Activated naive CD8-positive, alpha-beta T cell (primary cell): ENCODE results near the gene FOXP3.
A peak's percentile ranks its signal among the peaks of the same experiment; 100 is the strongest.
"Not testable (repeated sequence)": the region's sequence is repeated elsewhere in the genome, so short reads cannot be mapped to it uniquely, and the experiment has no call there.

Experiments
- H3K27ac Mint-ChIP-seq: one replicate; pipeline ENCODE4 v1.8.0; 2021; ENCODE audit warnings: mixed read lengths
- H3K27me3 Mint-ChIP-seq: one replicate; pipeline ENCODE4 v1.8.0; 2021; ENCODE audit warnings: mixed read lengths
- H3K36me3 Mint-ChIP-seq: one replicate; pipeline ENCODE4 v1.8.0; 2021; ENCODE audit warnings: mixed read lengths
- H3K4me1 Mint-ChIP-seq: one replicate; pipeline ENCODE4 v1.8.0; 2021; ENCODE audit warnings: low read depth, mixed read lengths
- H3K4me3 Mint-ChIP-seq: one replicate; pipeline ENCODE4 v1.8.0; 2021; ENCODE audit warnings: mild to moderate bottlenecking, mixed read lengths
- H3K9me3 Mint-ChIP-seq: one replicate; pipeline ENCODE4 v1.8.0; 2021; ENCODE audit warnings: low read depth, mixed read lengths

The FOXP3 gene, protein sequence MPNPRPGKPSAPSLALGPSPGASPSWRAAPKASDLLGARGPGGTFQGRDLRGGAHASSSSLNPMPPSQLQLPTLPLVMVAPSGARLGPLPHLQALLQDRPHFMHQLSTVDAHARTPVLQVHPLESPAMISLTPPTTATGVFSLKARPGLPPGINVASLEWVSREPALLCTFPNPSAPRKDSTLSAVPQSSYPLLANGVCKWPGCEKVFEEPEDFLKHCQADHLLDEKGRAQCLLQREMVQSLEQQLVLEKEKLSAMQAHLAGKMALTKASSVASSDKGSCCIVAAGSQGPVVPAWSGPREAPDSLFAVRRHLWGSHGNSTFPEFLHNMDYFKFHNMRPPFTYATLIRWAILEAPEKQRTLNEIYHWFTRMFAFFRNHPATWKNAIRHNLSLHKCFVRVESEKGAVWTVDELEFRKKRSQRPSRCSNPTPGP

DNA sequence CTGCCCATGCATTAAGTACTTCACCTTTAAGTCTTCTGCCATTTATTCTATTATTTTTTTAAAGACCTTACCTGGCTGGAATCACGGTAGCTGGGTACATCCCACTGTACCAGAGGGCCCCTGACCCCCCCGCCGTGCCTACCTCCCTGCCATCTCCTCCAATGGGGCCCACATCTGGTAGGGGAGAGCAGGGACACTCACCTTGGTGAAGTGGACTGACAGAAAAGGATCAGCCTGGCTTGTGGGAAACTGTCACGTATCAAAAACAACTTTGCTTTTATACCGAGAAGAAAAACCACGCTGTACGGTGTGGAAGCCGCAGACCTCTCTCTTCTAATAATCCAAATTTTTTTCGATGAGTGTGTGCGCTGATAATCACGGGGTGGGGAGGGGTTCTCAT is at the start of gene FOXP3:
Gene FOXP3 (minus strand): TSS at position 251 of the 400 bp plus-strand sequence. CDS start 6,205 bp downstream, outside the sequence.
- Mint-ChIP-seq H3K4me1 (peaks cover 27% of the 10 kb centered on the region), H3K4me3 (peak within 1 kb of the TSS; percentile 33), H3K36me3 (no peaks in the 10 kb centered on the region), H3K9me3 (no peaks in the 10 kb centered on the region), H3K27ac (peak within 1 kb of the TSS; percentile 68), H3K27me3 (no peaks in the 10 kb centered on the region)

DNA sequence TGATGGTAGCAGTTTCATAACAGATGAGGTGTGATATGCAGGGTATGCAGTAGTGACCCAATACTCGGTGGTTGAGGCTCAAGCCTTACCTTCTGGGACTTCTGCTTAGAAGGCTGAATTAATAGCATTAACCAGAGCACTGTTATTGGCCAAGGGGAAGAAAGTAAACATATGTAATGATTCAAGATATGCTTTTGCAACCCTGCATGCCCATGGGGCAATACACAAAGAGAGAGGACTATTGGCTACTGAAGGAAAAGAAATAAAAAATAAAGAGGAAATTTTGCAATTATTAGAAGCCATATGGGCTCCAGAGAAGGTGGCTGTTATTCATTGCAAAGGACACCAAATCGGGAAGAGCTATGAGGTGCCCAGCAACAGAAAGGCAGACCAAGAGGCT is 47.7 kb upstream of the FOXP3 start:
- Mint-ChIP-seq H3K27me3 (no peaks in the 10 kb centered on the region), H3K36me3 (no peaks in the 10 kb centered on the region), H3K4me3 (no peak overlapping the region), H3K9me3 (no peaks in the 10 kb centered on the region), H3K4me1 (peaks cover 20% of the 10 kb centered on the region), H3K27ac (no peak overlapping the region)

DNA sequence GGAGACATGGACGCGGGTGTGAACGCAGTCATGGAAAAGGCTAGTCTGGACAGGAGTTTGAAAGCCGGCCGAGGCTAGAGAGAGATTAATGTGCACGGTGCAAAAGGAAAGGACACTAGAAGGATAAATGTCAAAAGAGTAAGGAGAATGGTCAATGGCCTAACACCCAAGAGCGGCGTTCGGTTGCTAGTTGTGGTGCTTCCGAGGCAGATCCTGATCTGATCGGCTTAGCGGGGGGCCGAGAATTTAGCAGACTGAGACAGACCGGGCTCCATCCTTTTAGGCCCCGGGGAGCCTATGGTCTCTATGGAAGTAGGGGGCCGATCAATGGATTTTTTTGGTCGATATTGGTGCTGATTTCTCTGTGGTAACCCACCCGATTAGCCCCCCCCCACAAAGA is 45.9 kb upstream of the FOXP3 start:
- H3K4me3 Mint-ChIP-seq, result peak overlapping the region; percentile 79
- no peaks in the 10 kb centered on the region for H3K9me3 Mint-ChIP-seq
- H3K27ac Mint-ChIP-seq, result no peak overlapping the region
- no peaks in the 10 kb centered on the region for H3K27me3 Mint-ChIP-seq
- H3K36me3 Mint-ChIP-seq, result no peaks in the 10 kb centered on the region
- peaks cover 20% of the 10 kb centered on the region for H3K4me1 Mint-ChIP-seq

DNA sequence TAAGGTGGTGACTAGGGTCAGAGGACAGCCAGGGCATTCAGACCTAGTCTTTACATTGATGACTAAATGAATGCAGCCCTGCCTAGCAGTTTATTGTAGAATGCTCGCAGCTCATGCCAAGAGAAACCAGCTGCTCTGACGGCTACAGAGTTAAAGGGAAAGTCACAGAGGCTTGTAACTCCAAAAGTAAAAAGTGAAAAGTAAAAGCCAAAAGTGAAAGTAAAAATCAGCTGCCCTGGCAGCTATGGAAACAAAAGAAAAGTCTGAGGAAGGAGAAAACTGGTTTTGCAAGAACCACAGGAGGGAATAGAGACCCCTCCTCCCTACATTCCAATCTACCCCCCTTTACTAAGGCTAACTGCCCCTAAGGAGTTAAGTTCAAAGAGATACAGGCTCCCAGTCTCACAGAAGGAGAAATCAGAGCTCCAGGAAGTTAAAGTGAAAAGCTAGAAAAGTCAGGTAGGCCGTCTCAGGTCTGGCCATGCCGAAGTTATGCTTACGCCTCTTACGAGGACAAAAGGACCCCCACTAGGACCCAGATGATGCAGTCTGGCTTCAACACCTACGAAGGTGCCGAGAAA is 45.0 kb upstream of the FOXP3 start:
- Mint-ChIP-seq H3K36me3 (no peaks in the 10 kb centered on the region), H3K4me1 (peaks cover 20% of the 10 kb centered on the region), H3K27me3 (no peaks in the 10 kb centered on the region), H3K27ac (peak overlapping the region; percentile 88), H3K4me3 (peak overlapping the region; percentile 79), H3K9me3 (no peaks in the 10 kb centered on the region)

DNA sequence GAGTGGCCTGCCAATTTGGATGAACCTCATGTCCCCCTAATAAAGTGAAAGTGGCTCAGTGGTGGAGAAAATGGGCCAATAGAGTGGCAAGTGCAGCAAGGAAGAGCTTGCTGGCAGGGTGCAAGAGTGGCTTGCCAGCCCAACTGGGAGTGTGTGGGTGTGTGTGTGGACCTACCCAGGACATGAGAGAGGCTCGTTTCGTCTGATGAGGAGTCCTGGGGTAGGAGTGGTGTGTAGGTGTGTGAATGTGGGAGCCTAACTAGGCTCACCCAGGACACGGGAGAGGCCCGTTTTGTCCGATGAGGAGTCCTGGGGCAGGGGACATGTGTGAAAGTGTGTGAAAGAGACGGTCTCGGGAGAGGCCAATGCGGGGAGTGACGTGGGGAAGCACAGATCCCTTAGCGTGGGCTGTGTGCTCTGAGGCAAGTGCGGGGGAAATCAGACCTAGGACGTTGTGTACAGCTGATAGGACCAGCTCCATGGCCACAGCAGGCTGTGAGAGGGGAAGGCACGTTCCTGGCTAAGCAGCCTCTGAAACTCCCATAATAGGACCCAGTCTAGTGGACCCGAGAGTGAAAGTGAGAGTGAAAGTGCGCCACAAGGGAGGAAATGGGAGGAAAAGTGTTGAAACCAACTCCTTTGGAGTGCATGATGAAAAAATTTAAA is 44.2 kb upstream of the FOXP3 start:
- peak overlapping the region; percentile 79 for H3K4me3 Mint-ChIP-seq
- no peaks in the 10 kb centered on the region for H3K36me3 Mint-ChIP-seq
- peaks cover 20% of the 10 kb centered on the region for H3K4me1 Mint-ChIP-seq
- H3K9me3 Mint-ChIP-seq, result no peaks in the 10 kb centered on the region
- peak overlapping the region; percentile 88 for H3K27ac Mint-ChIP-seq
- H3K27me3 Mint-ChIP-seq, result no peaks in the 10 kb centered on the region

DNA sequence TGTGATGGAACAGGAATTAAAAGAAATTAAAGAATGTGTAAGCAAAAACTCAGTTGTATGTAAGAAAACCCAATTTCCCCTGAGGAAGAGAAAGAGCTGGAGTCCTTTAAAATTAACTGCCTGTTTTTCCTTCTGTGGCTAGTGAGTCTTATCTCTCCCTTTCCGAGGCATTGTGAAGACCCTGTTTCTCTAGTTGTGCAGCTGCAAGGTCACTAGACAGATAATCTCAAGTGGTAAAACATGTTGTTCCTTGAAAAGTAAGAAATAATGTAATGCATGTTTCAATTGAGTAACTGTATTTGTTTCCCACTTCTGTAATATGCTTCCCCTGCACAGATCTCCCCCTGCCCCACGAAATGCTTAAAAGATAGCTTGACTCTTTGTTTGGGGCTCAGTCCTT is 43.3 kb upstream of the FOXP3 start:
- H3K4me3 Mint-ChIP-seq, H3K27ac Mint-ChIP-seq: not testable (repeated sequence)
- H3K4me1 Mint-ChIP-seq, result peaks cover 20% of the 10 kb centered on the region

DNA sequence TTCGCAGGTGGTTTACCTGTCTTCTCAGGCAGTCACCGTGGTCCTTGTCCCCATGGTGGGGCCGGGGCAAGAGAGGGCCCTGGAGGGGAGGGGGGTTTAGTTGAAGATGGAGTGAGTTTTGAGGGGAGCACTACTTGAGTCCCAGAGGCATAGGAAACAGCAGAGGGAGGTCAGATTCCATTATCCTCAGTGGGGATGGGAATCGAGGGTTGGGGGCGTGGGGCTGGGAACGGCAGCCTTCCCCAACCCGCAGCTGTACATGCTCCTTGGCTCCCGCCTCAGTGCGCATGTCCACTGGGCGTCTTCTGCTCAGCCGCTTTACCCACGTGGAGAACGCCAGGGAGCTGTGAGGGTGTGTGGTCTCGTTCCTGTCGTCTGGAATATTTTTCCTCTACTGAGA is 38.8 kb upstream of the FOXP3 start, which contains the start of gene GAGE10:
Gene GAGE10 (plus strand): TSS at position 301 of the 400 bp plus-strand sequence. CDS start 1,214 bp downstream, outside the sequence.
- Mint-ChIP-seq H3K9me3 (no peaks in the 10 kb centered on the region), H3K27ac (no peak within 1 kb of the TSS), H3K27me3 (no peaks in the 10 kb centered on the region), H3K36me3 (no peaks in the 10 kb centered on the region), H3K4me3 (no peak within 1 kb of the TSS), H3K4me1 (no peaks in the 10 kb centered on the region)

More for the DNA sequence above, 43.3 kb upstream of the FOXP3 start:
- H3K36me3 Mint-ChIP-seq, H3K9me3 Mint-ChIP-seq, H3K27me3 Mint-ChIP-seq: not testable (repeated sequence)

DNA sequence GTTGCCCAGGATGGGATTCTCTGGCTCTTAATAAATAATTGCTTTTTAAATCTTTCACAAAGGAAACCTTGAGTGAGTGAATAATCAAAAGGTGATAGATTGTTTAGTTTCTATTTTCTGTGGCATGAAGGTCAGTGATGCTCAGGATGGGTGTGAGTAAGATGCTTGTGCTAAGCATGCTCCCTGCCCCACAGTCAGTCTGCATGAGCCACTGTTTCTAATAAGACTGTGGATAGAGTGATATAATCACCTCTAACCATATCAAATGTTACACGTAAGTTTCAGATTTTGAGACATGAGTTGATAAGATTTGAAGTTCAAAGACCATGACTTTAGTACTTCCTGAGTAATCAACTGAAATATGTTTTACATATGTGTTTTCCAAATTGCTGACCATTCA is 36.2 kb upstream of the FOXP3 start:
- no peaks in the 10 kb centered on the region for H3K9me3 Mint-ChIP-seq
- H3K27ac Mint-ChIP-seq, result no peak overlapping the region
- no peaks in the 10 kb centered on the region for H3K4me1 Mint-ChIP-seq
- no peak overlapping the region for H3K4me3 Mint-ChIP-seq
- no peaks in the 10 kb centered on the region for H3K36me3 Mint-ChIP-seq
- H3K27me3 Mint-ChIP-seq, result no peaks in the 10 kb centered on the region

DNA sequence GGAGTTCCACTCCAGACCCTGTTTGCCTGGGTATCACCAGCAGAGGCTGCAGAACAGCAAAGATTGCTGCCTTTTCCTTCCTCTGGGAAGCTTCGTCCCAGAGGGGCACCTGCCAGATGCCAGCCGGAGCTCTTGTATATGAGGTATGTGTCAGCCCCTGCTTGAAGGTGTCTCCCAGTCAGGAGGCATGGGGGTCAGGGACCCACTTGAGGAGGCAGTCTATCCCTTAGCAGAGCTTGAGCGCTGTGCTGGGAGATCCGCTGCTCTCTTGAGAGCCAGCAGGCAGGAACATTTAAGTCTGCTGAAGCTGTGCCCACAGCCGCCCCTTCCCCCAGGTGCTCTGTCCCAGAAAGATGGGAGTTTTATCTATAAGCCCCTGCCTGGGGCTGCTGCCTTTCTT is 34.8 kb upstream of the FOXP3 start:
- H3K27ac Mint-ChIP-seq, H3K4me1 Mint-ChIP-seq, H3K27me3 Mint-ChIP-seq, H3K9me3 Mint-ChIP-seq, H3K36me3 Mint-ChIP-seq, H3K4me3 Mint-ChIP-seq: not testable (repeated sequence)

DNA sequence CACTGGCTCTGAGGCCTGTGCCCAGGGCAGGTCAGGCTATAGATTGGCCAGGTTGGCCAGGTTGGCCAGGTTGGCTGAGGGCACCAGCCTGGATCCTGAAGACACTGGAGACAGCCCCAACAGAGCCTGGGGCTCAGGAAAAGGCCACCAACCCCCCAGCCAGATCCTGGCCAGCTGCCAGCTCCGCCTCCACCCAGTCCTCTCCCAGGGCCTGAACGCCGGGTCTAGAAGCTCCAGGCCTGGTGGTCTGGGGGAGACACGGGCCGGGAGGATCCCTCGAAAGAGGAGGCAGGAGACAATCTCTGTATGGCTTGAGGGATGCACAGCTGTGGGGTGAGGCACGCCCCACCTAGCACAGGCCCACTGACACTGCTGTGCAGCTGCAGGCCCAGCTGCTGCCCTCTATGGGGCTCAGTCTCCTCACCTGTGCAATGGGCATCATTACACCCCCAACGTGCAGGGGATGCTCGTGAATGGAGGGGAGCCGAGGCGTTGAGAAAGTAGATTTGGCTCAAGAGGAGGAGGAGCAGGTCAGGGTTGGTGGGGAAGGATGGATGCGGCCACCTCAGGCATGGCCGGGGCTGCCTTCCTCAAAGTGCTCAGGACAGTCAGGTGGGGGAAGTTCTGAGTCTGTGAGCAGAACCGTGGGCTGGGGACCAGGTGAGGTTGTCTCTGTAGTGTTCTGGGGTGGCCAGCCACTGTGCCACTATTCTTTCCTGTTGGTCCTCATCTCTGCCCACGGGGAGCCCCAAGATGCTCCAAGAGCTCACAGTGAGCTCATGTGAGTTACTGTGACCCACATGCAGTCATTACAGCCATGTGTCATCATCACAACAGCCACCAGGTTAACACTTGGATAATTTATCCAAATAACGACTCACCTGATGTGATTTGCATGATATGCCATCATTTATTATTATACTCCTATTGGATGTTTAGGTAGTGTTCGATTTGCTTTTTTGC is 28.2 kb upstream of the FOXP3 start:
- peaks cover 32% of the 10 kb centered on the region for H3K4me1 Mint-ChIP-seq
- H3K27me3 Mint-ChIP-seq, result no peaks in the 10 kb centered on the region
- no peaks in the 10 kb centered on the region for H3K9me3 Mint-ChIP-seq
- no peak overlapping the region for H3K4me3 Mint-ChIP-seq
- no peaks in the 10 kb centered on the region for H3K36me3 Mint-ChIP-seq
- no peak overlapping the region for H3K27ac Mint-ChIP-seq

DNA sequence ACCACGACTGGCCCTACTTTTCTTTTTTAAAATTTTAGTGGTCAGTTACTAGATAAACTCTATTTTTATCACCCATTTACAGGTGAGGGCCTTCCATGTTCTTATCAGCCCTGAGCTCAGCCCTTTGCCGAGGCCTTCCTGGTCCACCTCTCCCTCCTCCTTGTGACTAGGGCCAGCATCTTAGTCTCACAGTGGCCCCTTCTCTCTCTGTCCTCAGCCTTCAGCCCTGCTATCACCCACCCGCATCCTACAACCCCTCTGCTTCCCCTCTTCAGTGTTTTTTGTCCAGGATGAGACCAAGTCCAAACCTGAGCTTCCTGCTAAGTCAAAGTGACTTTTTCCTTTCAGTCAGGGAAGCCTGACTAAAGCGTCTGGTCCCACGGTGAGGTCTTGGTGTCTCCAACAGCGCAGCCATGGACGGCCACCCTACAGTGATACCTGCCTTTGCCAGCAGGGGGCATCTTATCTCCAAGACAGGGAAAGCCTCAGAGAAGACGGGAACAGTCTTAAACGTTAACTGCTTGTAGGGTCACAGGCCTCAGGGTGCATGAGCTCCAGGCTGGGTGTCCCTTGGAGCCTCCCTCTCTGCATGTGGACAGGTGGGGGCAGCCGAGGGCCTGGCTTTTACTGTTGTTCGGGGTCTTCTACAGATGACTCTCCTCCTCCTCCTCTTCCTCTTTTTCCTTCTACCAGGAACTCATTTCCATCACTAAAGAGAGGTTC is 27.3 kb upstream of the FOXP3 start:
- Mint-ChIP-seq H3K4me3 (no peak overlapping the region), H3K4me1 (peaks cover 38% of the 10 kb centered on the region), H3K27ac (peak overlapping the region; percentile 41), H3K27me3 (no peaks in the 10 kb centered on the region), H3K36me3 (no peaks in the 10 kb centered on the region), H3K9me3 (no peaks in the 10 kb centered on the region)

DNA sequence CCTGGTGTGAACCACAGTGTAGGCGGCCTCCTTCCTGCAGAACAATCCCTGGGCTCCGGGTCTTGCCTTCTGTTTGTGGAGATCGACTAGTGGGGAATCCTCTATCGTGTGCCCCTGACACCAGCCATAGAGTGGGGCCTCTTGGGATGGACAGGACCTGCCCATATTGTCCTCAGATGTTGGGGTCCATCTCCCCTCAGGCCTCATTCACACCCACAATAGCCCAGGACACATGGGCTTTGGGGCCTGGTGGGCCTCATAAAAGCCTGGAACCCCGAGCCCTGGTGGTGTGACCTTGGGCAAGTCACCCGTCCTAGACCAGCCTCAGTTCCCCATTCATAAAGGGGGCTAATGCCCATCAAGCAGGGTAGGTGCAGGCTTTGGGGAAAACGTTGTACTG is 25.7 kb upstream of the FOXP3 start:
- Mint-ChIP-seq H3K9me3 (no peaks in the 10 kb centered on the region), H3K36me3 (no peaks in the 10 kb centered on the region), H3K27me3 (no peaks in the 10 kb centered on the region), H3K4me1 (peaks cover 38% of the 10 kb centered on the region), H3K4me3 (no peak overlapping the region), H3K27ac (no peak overlapping the region)

DNA sequence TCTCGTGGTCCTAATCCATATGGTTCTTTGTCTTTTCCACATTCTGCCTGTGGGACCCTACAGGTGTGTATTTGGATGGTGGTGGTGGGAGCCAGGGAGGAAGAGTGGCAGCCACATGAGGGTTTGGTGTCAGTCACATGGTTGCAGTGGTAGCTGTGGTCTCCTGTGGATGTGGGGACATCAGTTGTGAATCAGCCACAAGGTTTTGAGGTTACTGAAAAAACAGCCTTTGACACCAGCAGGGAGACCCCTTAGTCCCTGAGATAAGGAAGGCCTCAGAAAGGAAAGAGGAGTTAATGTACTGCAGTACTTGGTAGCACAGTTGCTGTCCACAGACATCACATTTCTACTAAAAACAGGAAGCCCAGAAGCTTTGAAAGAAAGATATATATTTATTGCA is 23.2 kb upstream of the FOXP3 start:
- H3K27me3 Mint-ChIP-seq, result no peaks in the 10 kb centered on the region
- no peaks in the 10 kb centered on the region for H3K9me3 Mint-ChIP-seq
- H3K36me3 Mint-ChIP-seq, result no peaks in the 10 kb centered on the region
- no peak overlapping the region for H3K4me3 Mint-ChIP-seq
- H3K27ac Mint-ChIP-seq, result no peak overlapping the region
- H3K4me1 Mint-ChIP-seq, result peaks cover 35% of the 10 kb centered on the region

DNA sequence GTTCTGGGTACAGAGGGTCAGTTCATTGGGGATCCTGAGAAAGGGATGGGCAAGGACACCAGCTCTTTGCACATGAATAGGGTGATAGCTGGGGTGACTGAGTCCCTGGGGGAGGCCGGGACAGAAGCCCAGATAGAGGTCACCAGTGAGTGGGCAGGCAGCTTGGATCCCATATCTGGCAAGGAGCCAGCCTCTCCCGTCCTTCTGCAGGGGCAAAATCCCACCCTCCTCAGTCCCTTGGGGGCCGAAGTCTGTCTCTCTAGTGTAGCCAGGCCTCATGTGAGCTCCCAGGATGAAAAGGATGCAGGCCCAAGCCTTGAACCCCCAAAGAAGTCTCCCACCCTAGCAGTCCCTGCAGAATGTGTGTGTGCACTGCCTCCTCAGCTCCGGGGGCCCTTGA is 22.1 kb upstream of the FOXP3 start:
- Mint-ChIP-seq H3K36me3 (no peaks in the 10 kb centered on the region), H3K4me1 (peaks cover 34% of the 10 kb centered on the region), H3K4me3 (no peak overlapping the region), H3K27ac (no peak overlapping the region), H3K27me3 (no peaks in the 10 kb centered on the region), H3K9me3 (no peaks in the 10 kb centered on the region)
